Astrocyte (in vitro differentiated cells and primary cell): ENCODE measurements around the gene CRACDL. TPM values are rescaled to one million over a fixed set of nuclear protein-coding genes. Genes with fewer than 3 reads are reported as not detected.
"Not testable (repeated sequence)": the region's sequence is repeated elsewhere in the genome, so short reads cannot be mapped to it uniquely, and the experiment has no call there.

Experiments used
- DNase-seq: peaks from one replicate; pipeline ENCODE4 v3.0.0-alpha.2; 2010; ENCODE audit warnings: low read depth
- FAIRE-seq: peaks from 2 replicates; lab custom pipeline; 2011; peaks lifted over from hg19 to GRCh38; lab: Jason Lieb, UNC
- H2AFZ ChIP-seq: 2 replicates; pipeline ENCODE4 v1.6.0; 2012; ENCODE audit warnings: low read depth, low read length, inconsistent platforms
- H3K27ac ChIP-seq: 2 replicates; pipeline ENCODE4 v1.5.1; 2011; ENCODE audit warnings: low read depth, low read length, inconsistent platforms
- H3K27me3 ChIP-seq: 2 replicates; pipeline ENCODE4 v1.6.0; 2011; ENCODE audit warnings: low read length, inconsistent platforms; ENCODE audit not compliant: insufficient read depth
- H3K36me3 ChIP-seq: 2 replicates; pipeline ENCODE4 v1.5.1; 2011; ENCODE audit warnings: low read length, inconsistent platforms; ENCODE audit not compliant: insufficient read depth
- H3K4me1 ChIP-seq: 2 replicates; pipeline ENCODE4 v1.5.1; 2011; ENCODE audit warnings: low read length, inconsistent platforms; ENCODE audit not compliant: insufficient read depth
- H3K4me2 ChIP-seq: 2 replicates; pipeline ENCODE4 v1.6.0; 2012; ENCODE audit warnings: low read length, inconsistent platforms
- H3K4me3 ChIP-seq: 2 replicates; pipeline ENCODE4 v1.5.1; 2011; ENCODE audit warnings: low read depth, mild to moderate bottlenecking, low read length, inconsistent platforms; ENCODE audit not compliant: insufficient read depth
- H3K79me2 ChIP-seq: 2 replicates; pipeline ENCODE4 v1.6.0; 2012; ENCODE audit warnings: mild to moderate bottlenecking, low read length, inconsistent platforms; ENCODE audit not compliant: insufficient read depth
- H3K9ac ChIP-seq: 2 replicates; pipeline ENCODE4 v1.6.0; 2012; ENCODE audit warnings: mild to moderate bottlenecking, low read length, inconsistent platforms
- H3K9me3 ChIP-seq: 2 replicates; pipeline ENCODE4 v1.5.1; 2012; ENCODE audit warnings: low read depth, mild to moderate bottlenecking, low read length, inconsistent platforms; ENCODE audit not compliant: insufficient read depth
- H4K20me1 ChIP-seq: 2 replicates; pipeline ENCODE4 v1.6.0; 2012; ENCODE audit warnings: low read length, inconsistent platforms; ENCODE audit not compliant: insufficient read depth
- H3K27ac Mint-ChIP-seq: one replicate; pipeline ENCODE4 v1.8.0; 2021; ENCODE audit warnings: mild to moderate bottlenecking, mixed read lengths; ENCODE audit not compliant: unreplicated experiment
- H3K27me3 Mint-ChIP-seq: one replicate; pipeline ENCODE4 v1.8.0; 2021; ENCODE audit warnings: low read depth, mixed read lengths; ENCODE audit not compliant: unreplicated experiment
- H3K36me3 Mint-ChIP-seq: one replicate; pipeline ENCODE4 v1.8.0; 2021; ENCODE audit warnings: low read depth, mixed read lengths; ENCODE audit not compliant: unreplicated experiment
- H3K4me1 Mint-ChIP-seq: one replicate; pipeline ENCODE4 v1.8.0; 2021; ENCODE audit warnings: low read depth, mixed read lengths; ENCODE audit not compliant: unreplicated experiment
- H3K4me3 Mint-ChIP-seq: one replicate; pipeline ENCODE4 v1.8.0; 2021; ENCODE audit warnings: mild to moderate bottlenecking, moderate library complexity, mixed read lengths; ENCODE audit not compliant: unreplicated experiment
- H3K9me3 Mint-ChIP-seq: one replicate; pipeline ENCODE4 v1.8.0; 2021; ENCODE audit warnings: mild to moderate bottlenecking, mixed read lengths; ENCODE audit not compliant: unreplicated experiment
- CTCF ChIP-seq: IDR thresholded peaks from 2 replicates; pipeline ENCODE4 v1.5.1; 2011; ENCODE audit warnings: low read depth, mild to moderate bottlenecking, inconsistent platforms, low read length, moderate library complexity; ENCODE audit not compliant: insufficient read depth
- EZH2 ChIP-seq: IDR thresholded peaks from 2 replicates; pipeline ENCODE4 v1.6.1; 2012; ENCODE audit warnings: mild to moderate bottlenecking, low read length, inconsistent platforms; ENCODE audit not compliant: insufficient read depth
- total RNA-seq: library from RNA; stranded (reverse); gene quantifications from 2 replicates; pipeline ENCODE4 v1.2.1, GENCODE V29; 2021

Gene CRACDL
- total RNA-seq, 1 donor from 2014 or later = 1.8 TPM

DNA sequence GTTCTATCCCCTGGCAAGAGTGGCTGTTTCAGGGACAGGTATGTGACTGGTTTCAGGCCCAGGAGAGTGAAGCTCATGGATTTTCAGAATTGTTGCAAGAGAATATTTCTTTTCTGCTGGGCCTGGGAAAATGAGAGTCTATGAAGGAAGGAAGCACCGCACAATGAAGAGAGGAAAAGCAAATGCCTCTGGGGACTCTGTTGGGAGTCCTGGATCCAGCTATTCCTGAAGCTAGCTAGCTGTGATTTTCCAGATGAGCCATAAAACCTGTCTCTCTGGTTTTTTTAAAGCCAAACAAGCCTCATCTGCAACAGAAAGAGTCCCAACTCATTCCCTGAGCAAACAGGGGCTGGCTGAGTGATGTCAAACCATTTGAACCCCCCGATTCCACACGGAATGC is 53.7 kb downstream of the CRACDL start:
- no peaks in the 10 kb centered on the region for H3K4me1 ChIP-seq
- no peak overlapping the region for H3K27ac ChIP-seq
- Mint-ChIP-seq H3K9me3 (peaks cover 14% of the 10 kb centered on the region), H3K27me3 (peaks cover 10% of the 10 kb centered on the region), H3K4me3 (no peak overlapping the region), H3K4me1 (no peaks in the 10 kb centered on the region), H3K36me3 (peaks cover 2% of the 10 kb centered on the region), H3K27ac (no peak overlapping the region)
- no peaks in the 10 kb centered on the region for H3K36me3 ChIP-seq
- no peak overlapping the region for H3K4me3 ChIP-seq
- no peaks in the 10 kb centered on the region for H4K20me1 ChIP-seq
- FAIRE-seq = no peak
- no peak overlapping the region for H2AFZ ChIP-seq
- no peaks in the 10 kb centered on the region for H3K79me2 ChIP-seq
- no peaks in the 10 kb centered on the region for H3K27me3 ChIP-seq
- peaks cover 3% of the 10 kb centered on the region for H3K9me3 ChIP-seq
- DNase-seq = no peak
- TF ChIP-seq CTCF = no peak
- no peak for TF ChIP-seq EZH2
- H3K9ac ChIP-seq = no peak overlapping the region
- H3K4me2 ChIP-seq = no peak overlapping the region

DNA sequence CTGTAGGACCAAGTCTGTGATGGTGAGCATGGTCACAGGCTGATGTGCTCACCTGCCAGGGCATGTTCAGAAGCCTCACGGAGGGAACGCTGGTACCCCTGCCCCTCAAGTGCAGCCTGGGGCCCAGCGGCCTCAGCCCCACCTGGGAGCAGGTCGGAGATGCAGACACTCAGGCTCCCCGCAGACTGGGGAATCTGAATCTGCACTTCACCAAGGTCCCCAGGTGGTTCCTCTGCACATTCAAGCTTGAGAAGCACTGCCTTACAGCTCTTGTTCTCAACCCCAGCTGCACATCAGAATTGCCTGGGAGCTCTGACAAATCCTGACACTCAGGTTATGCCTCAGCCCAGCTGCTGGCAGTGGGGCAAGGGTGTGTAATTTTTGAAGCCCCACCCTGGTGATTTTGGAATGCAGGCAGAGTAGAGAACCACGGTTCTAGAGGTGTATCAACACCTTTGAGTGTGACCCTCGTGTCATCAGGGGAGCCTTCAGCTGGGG is 54.8 kb downstream of the CRACDL start:
- Histone ChIP-seq H3K9ac (no peak overlapping the region), H3K9me3 (peaks cover 2% of the 10 kb centered on the region), H3K4me3 (no peak overlapping the region), H3K36me3 (no peaks in the 10 kb centered on the region), H3K27me3 (no peaks in the 10 kb centered on the region), H3K79me2 (no peaks in the 10 kb centered on the region), H3K4me1 (no peaks in the 10 kb centered on the region), H3K27ac (no peak overlapping the region), H2AFZ (no peak overlapping the region), H4K20me1 (no peaks in the 10 kb centered on the region), H3K4me2 (no peak overlapping the region)
- no peak for FAIRE-seq
- Mint-ChIP-seq H3K36me3 (peaks cover 2% of the 10 kb centered on the region), H3K4me3 (no peak overlapping the region), H3K27me3 (peaks cover 10% of the 10 kb centered on the region), H3K27ac (no peak overlapping the region), H3K4me1 (peaks cover 9% of the 10 kb centered on the region), H3K9me3 (peaks cover 5% of the 10 kb centered on the region)
- no peak for DNase-seq
- TF ChIP-seq EZH2 = no peak
- TF ChIP-seq CTCF = no peak

GRCh38 chr2:98880266-98881152 is 55.5 kb downstream of the CRACDL start:
- no peak overlapping the region for H2AFZ ChIP-seq
- Mint-ChIP-seq H3K27me3 (peaks cover 10% of the 10 kb centered on the region), H3K9me3 (peaks cover 5% of the 10 kb centered on the region), H3K27ac (no peak overlapping the region), H3K4me1 (peaks cover 9% of the 10 kb centered on the region), H3K4me3 (no peak overlapping the region), H3K36me3 (peaks cover 2% of the 10 kb centered on the region)
- no peak overlapping the region for H3K27ac ChIP-seq
- H3K9ac ChIP-seq = no peak overlapping the region
- H3K79me2 ChIP-seq = no peaks in the 10 kb centered on the region
- H3K36me3 ChIP-seq = no peaks in the 10 kb centered on the region
- H3K4me2 ChIP-seq = no peak overlapping the region
- no peaks in the 10 kb centered on the region for H3K27me3 ChIP-seq
- DNase-seq (no peak), FAIRE-seq (no peak)
- H3K4me1 ChIP-seq = no peaks in the 10 kb centered on the region
- H3K4me3 ChIP-seq = no peak overlapping the region
- H3K9me3 ChIP-seq = no peaks in the 10 kb centered on the region
- H4K20me1 ChIP-seq = no peaks in the 10 kb centered on the region
- TF ChIP-seq CTCF (no peak), EZH2 (no peak)

DNA sequence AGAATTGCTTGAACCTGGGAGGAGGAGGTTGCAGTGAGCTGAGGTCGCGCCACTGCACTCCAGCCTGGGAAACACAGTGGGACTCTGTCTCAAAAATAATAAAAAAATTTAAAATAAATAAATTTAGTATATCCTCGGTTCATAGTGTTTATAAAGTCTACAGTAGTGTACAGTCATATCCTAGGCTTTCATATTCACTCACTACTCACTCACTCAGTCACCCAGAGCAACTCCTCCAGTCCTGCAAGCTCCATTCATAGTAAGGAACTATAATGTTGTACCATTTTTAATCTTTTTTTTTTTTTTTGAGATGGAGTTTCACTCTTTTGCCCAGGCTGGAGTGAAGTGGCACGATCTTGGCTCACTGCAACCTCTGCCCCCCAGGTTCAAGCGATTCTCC is 58.4 kb downstream of the CRACDL start:
- not testable (repeated sequence) for H3K27ac ChIP-seq, H3K4me3 ChIP-seq, H2AFZ ChIP-seq, H3K79me2 ChIP-seq, H3K9me3 Mint-ChIP-seq, H3K4me1 ChIP-seq, H3K4me2 ChIP-seq, DNase-seq, H3K9me3 ChIP-seq, H4K20me1 ChIP-seq, H3K27me3 ChIP-seq, H3K36me3 ChIP-seq, H3K36me3 Mint-ChIP-seq, H3K9ac ChIP-seq, H3K4me3 Mint-ChIP-seq, H3K27ac Mint-ChIP-seq, FAIRE-seq
- Mint-ChIP-seq H3K27me3 (peaks cover 15% of the 10 kb centered on the region), H3K4me1 (peaks cover 11% of the 10 kb centered on the region)
